HCT116 (cell line): ENCODE data around the gene DUSP6. TPM values are rescaled to one million over a fixed set of nuclear protein-coding genes. Genes with fewer than 3 reads are reported as not detected.

Experiments
- ATAC-seq: fragments of 200-7000 bp; cut with Tn5 transposase; 2 replicates; pipeline ENCODE4 v1.9.1; 2020; ENCODE audit warnings: mild to moderate bottlenecking, moderate library complexity
- BruUV-seq: library from RNA; stranded (reverse); fragments of 400-500 nt; replicated peaks from 2 replicates; lab custom pipeline; 2021; lab: Mats Ljungman, UMichigan
- CTCF ChIA-PET: fragments of 300-600 bp; sonication (Branson Sonifier 250); formaldehyde crosslinking; loops from one replicate; lab custom pipeline; 2021; ENCODE audit warnings: antibody characterized with exemption; lab: Charles Lee
- POLR2A ChIA-PET: fragments of 300-600, 350-600 bp; sonication (Branson Sonifier 250); formaldehyde crosslinking; loops from one replicate; lab custom pipeline; 2021; ENCODE audit warnings: antibody characterized with exemption; lab: Charles Lee
- RAD21 ChIA-PET, 2 experiments: fragments of 300-600 bp; sonication (Branson Sonifier 250); formaldehyde crosslinking; loops; one replicate each; lab custom pipeline; 2023; ENCODE audit warnings: low total read pairs in 2 of 2; ENCODE audit not compliant: uncharacterized antibody in 2 of 2, unreplicated experiment in 2 of 2, low non-redundant PET in 1 of 2; lab: Charles Lee
- DNase-seq: peaks from one replicate; pipeline ENCODE4 v3.0.0-alpha.2; 2010; ENCODE audit warnings: low read depth, low spot score
- H2AFZ ChIP-seq: fragments of 200-600 bp; shearing (Covaris generic), sonication (generic); 2 replicates; pipeline ENCODE4 v1.6.1; 2017; ENCODE audit warnings: low read depth, mixed run types, mixed read lengths, antibody characterized with exemption, low read length; ENCODE audit not compliant: poor library complexity, severe bottlenecking
- H3K27ac ChIP-seq: 2 replicates; pipeline ENCODE4 v1.5.1; 2012; ENCODE audit warnings: low read depth, low read length
- H3K27me3 ChIP-seq: fragments of 200-600 bp; sonication (generic); 2 replicates; pipeline ENCODE4 v1.6.1; 2016; ENCODE audit warnings: mixed run types, low read length, mixed read lengths; ENCODE audit not compliant: insufficient read depth
- H3K36me3 ChIP-seq, 2 experiments: fragments of 200-500 bp in 1 of 2; fragments of 200-600 bp in 1 of 2; sonication (Bioruptor generic) in 1 of 2; sonication (generic) in 1 of 2; 2 replicates each; pipeline versions ENCODE4 v1.5.1 to v1.6.1; 2014 to 2016; ENCODE audit warnings: low read length in 2 of 2, inconsistent platforms in 1 of 2, mixed read lengths in 1 of 2, mixed run types in 1 of 2; ENCODE audit not compliant: insufficient read depth in 2 of 2, control insufficient read depth in 1 of 2
- H3K4me1 ChIP-seq, 2 experiments: fragments of 200-600 bp in 1 of 2; sonication (generic) in 1 of 2; 2 replicates each; pipeline versions ENCODE4 v1.5.1 to v1.6.1; 2012 to 2017; ENCODE audit warnings: low read length in 2 of 2, inconsistent platforms in 1 of 2, mild to moderate bottlenecking in 1 of 2, mixed read lengths in 1 of 2, mixed run types in 1 of 2, moderate library complexity in 1 of 2; ENCODE audit not compliant: insufficient read depth in 2 of 2, control insufficient read depth in 1 of 2
- H3K4me2 ChIP-seq: fragments of 200-600 bp; sonication (generic); 2 replicates; pipeline ENCODE4 v1.6.1; 2017; ENCODE audit warnings: mixed run types, low read length, mixed read lengths
- H3K4me3 ChIP-seq, 2 experiments: fragments of 200-600 bp in 1 of 2; sonication (generic) in 1 of 2; replicated peaks in 1 of 2; 2 replicates each; pipeline ENCODE4 v1.5.1; 2011 to 2016; ENCODE audit warnings: low read length in 2 of 2, control low read depth in 1 of 2, low read depth in 1 of 2, mild to moderate bottlenecking in 1 of 2, mixed read lengths in 1 of 2, mixed run types in 1 of 2
- H3K79me2 ChIP-seq: fragments of 200-600 bp; sonication (generic); 2 replicates; pipeline ENCODE4 v1.6.1; 2017; ENCODE audit warnings: mild to moderate bottlenecking, mixed run types, low read length, moderate library complexity, mixed read lengths; ENCODE audit not compliant: insufficient read depth
- H3K9ac ChIP-seq: fragments of 200-600 bp; sonication (generic); 2 replicates; pipeline ENCODE4 v1.6.1; 2016; ENCODE audit warnings: low read length, mixed read lengths
- H3K9me2 ChIP-seq: fragments of 200-600 bp; sonication (generic), shearing (Covaris generic); 2 replicates; pipeline ENCODE4 v1.6.1; 2017; ENCODE audit warnings: mixed run types, mild to moderate bottlenecking, moderate library complexity; ENCODE audit not compliant: insufficient read depth
- H3K9me3 ChIP-seq, 2 experiments: fragments of 200-500 bp in 1 of 2; fragments of 200-600 bp in 1 of 2; sonication (Bioruptor generic) in 1 of 2; sonication (generic) in 1 of 2; 2 replicates each; pipeline ENCODE4 v1.6.1; 2014 to 2017; ENCODE audit warnings: low read length in 2 of 2, mixed read lengths in 2 of 2, inconsistent platforms in 1 of 2, low read depth in 1 of 2, mild to moderate bottlenecking in 1 of 2, mixed run types in 1 of 2, moderate library complexity in 1 of 2; ENCODE audit not compliant: control insufficient read depth in 1 of 2, insufficient read depth in 1 of 2
- H4K20me1 ChIP-seq: fragments of 200-600 bp; sonication (generic), shearing (Covaris generic); 2 replicates; pipeline ENCODE4 v1.6.1; 2017; ENCODE audit warnings: mixed run types, mild to moderate bottlenecking, moderate library complexity; ENCODE audit not compliant: insufficient read depth
- CBX3 ChIP-seq: IDR thresholded peaks from 2 replicates; pipeline ENCODE4 v1.6.1; 2012; ENCODE audit warnings: low read depth
- CEBPB ChIP-seq: IDR thresholded peaks from 2 replicates; pipeline ENCODE4 v1.6.1; 2012; ENCODE audit warnings: low read depth
- EGR1 ChIP-seq: IDR thresholded peaks from 2 replicates; pipeline ENCODE4 v1.6.1; 2012; ENCODE audit warnings: low read depth
- ELF1 ChIP-seq: IDR thresholded peaks from 2 replicates; pipeline ENCODE4 v1.6.1; 2012; ENCODE audit warnings: low read depth, borderline replicate concordance
- EZH2 ChIP-seq: fragments of 200-600 bp; sonication (generic); IDR thresholded peaks from 2 replicates; pipeline ENCODE4 v1.6.1; 2017; ENCODE audit warnings: antibody characterized with exemption, mixed run types
- EZH2phosphoT487 ChIP-seq: fragments of 200-600 bp; IDR thresholded peaks from 2 replicates; pipeline ENCODE4 v1.6.1; 2018; ENCODE audit warnings: antibody characterized with exemption, borderline replicate concordance
- FOSL1 ChIP-seq: IDR thresholded peaks from 2 replicates; pipeline ENCODE4 v1.6.1; 2012; ENCODE audit warnings: low read depth
- JUND ChIP-seq: IDR thresholded peaks from 2 replicates; pipeline ENCODE4 v1.6.1; 2012
- POLR2A ChIP-seq: IDR thresholded peaks from 2 replicates; pipeline ENCODE4 v1.7.0; 2011; ENCODE audit warnings: borderline replicate concordance; ENCODE audit not compliant: insufficient read depth, insufficient read length; ENCODE audit errors: extremely low read depth
- POLR2AphosphoS5 ChIP-seq: IDR thresholded peaks from 2 replicates; pipeline ENCODE4 v1.6.1; 2011; ENCODE audit warnings: mild to moderate bottlenecking, low read depth, low read length, moderate library complexity
- RAD21 ChIP-seq: IDR thresholded peaks from 2 replicates; pipeline ENCODE4 v1.6.1; 2012; ENCODE audit warnings: low read depth, mild to moderate bottlenecking
- SIN3A ChIP-seq: IDR thresholded peaks from 2 replicates; pipeline ENCODE4 v1.6.1; 2012; ENCODE audit warnings: low read depth
- SP1 ChIP-seq: IDR thresholded peaks from 2 replicates; pipeline ENCODE4 v1.6.1; 2012; ENCODE audit warnings: low read depth
- SRF ChIP-seq: IDR thresholded peaks from 2 replicates; pipeline ENCODE4 v1.6.1; 2012; ENCODE audit warnings: low read depth
- TCF7L2 ChIP-seq: IDR thresholded peaks from 2 replicates; pipeline ENCODE4 v1.7.0; 2011; ENCODE audit warnings: borderline replicate concordance, inconsistent platforms; ENCODE audit not compliant: insufficient read depth, insufficient read length; ENCODE audit errors: extremely low read depth
- ZFX ChIP-seq: fragments of 450-650 bp; IDR thresholded peaks from 2 replicates; pipeline ENCODE4 v1.6.1; 2017
- ZNF274 ChIP-seq: fragments of 200-500 bp; sonication (Bioruptor generic); IDR thresholded peaks from 2 replicates; pipeline ENCODE4 v1.6.1; 2014; ENCODE audit warnings: mild to moderate bottlenecking, low read depth, low read length, inconsistent platforms
- intact Hi-C: fragments of 100-400 bp; cut with micrococcal nuclease; formaldehyde crosslinking; loops from 2 replicates; pipeline ENCODE4 v1.10.0; 2022
- total RNA-seq: library from RNA; stranded (reverse); gene quantifications from one replicate; pipeline ENCODE4 v1.2.1, GENCODE V29; 2021; ENCODE audit not compliant: unreplicated experiment
- TF ChIP-seq, protein P1 (sequence below): IDR thresholded peaks from 2 replicates; pipeline ENCODE4 v1.6.1; 2012
- TF ChIP-seq, protein P2 (sequence below): IDR thresholded peaks from 2 replicates; pipeline ENCODE4 v1.6.1; 2012; ENCODE audit warnings: low read depth
- TF ChIP-seq, protein P3 (sequence below): IDR thresholded peaks from 2 replicates; pipeline ENCODE4 v1.6.1; 2012

DUSP6 gene
- total RNA-seq, 1 experiment from 2014 or later = 219 TPM

DNA sequence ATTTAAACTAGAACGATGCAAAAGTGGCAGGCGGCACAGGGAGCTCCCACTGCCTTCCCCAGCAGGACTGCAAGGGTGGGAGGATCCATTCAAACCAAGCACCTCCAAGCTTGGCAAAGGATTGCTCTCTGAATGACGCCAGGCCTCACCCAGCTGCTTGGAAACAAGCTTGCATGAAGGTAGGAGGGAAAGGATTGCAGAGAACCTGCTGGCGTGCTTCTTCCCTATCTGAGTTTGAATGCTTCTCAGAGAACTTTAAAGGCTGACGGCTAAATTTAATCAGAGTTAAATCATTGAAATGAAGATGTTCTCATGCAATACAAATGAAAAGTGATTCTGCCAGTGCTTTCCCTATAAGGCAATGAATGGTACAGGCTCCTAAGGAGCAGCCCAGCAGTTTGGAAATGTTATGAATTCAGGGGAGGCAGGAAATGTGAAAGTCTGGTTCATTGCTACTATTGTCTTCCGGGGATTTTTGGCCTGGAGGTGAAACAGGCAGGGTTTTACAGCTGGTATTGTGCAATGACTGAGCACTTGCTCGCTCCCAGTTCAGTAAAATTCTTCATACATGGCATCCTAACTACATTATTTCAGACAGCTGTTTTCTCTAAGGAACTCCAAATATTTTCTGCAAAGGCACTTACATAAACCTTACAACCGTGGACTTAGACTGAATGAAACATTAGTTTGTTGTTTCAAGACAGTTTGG lies 31.9 kb upstream of the DUSP6 start:
- Histone ChIP-seq H3K4me2 (no peak overlapping the region), H3K27me3 (no peaks in the 10 kb centered on the region), H2AFZ (no peak overlapping the region), H3K36me3 (no peaks in the 10 kb centered on the region), H3K9ac (no peak overlapping the region), H3K4me3 (no peak overlapping the region), H3K79me2 (no peaks in the 10 kb centered on the region), H4K20me1 (no peaks in the 10 kb centered on the region), H3K9me3 (no peaks in the 10 kb centered on the region), H3K27ac (no peak overlapping the region), H3K9me2 (no peaks in the 10 kb centered on the region), H3K4me1 (peaks cover 0 to 4% of the 10 kb centered on the region in 2 experiments; a peak in 1 of 4 replicates)
- TF ChIP-seq, protein P1, sequence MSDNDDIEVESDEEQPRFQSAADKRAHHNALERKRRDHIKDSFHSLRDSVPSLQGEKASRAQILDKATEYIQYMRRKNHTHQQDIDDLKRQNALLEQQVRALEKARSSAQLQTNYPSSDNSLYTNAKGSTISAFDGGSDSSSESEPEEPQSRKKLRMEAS = no peak
- TF ChIP-seq EZH2 (no peak), EGR1 (no peak), FOSL1 (no peak), TCF7L2 (no peak), EZH2phosphoT487 (no peak), CEBPB (no peak; the same call in 1 of the 2 replicates), ZNF274 (no peak), POLR2A (no peak), SP1 (no peak), ELF1 (no peak), SRF (no peak), ZFX (no peak), POLR2AphosphoS5 (no peak), CBX3 (no peak), SIN3A (no peak), RAD21 (no peak), JUND (no peak)
- TF ChIP-seq, protein P2, sequence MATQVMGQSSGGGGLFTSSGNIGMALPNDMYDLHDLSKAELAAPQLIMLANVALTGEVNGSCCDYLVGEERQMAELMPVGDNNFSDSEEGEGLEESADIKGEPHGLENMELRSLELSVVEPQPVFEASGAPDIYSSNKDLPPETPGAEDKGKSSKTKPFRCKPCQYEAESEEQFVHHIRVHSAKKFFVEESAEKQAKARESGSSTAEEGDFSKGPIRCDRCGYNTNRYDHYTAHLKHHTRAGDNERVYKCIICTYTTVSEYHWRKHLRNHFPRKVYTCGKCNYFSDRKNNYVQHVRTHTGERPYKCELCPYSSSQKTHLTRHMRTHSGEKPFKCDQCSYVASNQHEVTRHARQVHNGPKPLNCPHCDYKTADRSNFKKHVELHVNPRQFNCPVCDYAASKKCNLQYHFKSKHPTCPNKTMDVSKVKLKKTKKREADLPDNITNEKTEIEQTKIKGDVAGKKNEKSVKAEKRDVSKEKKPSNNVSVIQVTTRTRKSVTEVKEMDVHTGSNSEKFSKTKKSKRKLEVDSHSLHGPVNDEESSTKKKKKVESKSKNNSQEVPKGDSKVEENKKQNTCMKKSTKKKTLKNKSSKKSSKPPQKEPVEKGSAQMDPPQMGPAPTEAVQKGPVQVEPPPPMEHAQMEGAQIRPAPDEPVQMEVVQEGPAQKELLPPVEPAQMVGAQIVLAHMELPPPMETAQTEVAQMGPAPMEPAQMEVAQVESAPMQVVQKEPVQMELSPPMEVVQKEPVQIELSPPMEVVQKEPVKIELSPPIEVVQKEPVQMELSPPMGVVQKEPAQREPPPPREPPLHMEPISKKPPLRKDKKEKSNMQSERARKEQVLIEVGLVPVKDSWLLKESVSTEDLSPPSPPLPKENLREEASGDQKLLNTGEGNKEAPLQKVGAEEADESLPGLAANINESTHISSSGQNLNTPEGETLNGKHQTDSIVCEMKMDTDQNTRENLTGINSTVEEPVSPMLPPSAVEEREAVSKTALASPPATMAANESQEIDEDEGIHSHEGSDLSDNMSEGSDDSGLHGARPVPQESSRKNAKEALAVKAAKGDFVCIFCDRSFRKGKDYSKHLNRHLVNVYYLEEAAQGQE = no peak
- TF ChIP-seq, protein P3, sequence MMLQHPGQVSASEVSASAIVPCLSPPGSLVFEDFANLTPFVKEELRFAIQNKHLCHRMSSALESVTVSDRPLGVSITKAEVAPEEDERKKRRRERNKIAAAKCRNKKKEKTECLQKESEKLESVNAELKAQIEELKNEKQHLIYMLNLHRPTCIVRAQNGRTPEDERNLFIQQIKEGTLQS = no peak
- ATAC-seq (no peak), DNase-seq (no peak)
- CTCF ChIA-PET = no interaction called here
- intact Hi-C loops = no loop called here
- RAD21 ChIA-PET = no interaction called here
- POLR2A ChIA-PET = interaction anchor here (1.0 kb wide), 1 partner anchor 8 kb away, joined by 4 read pairs; no protein-coding TSS in a partner anchor
- no TSS peak for BruUV-seq
